ENCODE results near the gene FOXP4.

FOXP4 gene

GRCh38 chr6:41565701-41566100 is 19.5 kb downstream of the FOXP4 start:
- TF ChIP-seq CTCF (IDR thresholded peaks at IDR 0.05; ENCODE audit: low read depth, low read length): no peak
- TF ChIP-seq EZH2phosphoT487 (IDR thresholded peaks at IDR 0.05; ENCODE audit: low read depth): no peak
- Histone ChIP-seq H3K4me1 (ENCODE audit: low read length) (peaks cover 5% of the 10 kb centered on the region), H3K79me2 (ENCODE audit: low read length) (peaks cover 22% of the 10 kb centered on the region), H3K9ac (ENCODE audit: low read length) (no peak overlapping the region), H3K27ac (ENCODE audit: low read length) (no peak overlapping the region), H3K9me3 (ENCODE audit: insufficient read depth, low read length) (no peaks in the 10 kb centered on the region), H4K20me1 (ENCODE audit: insufficient read depth, low read length) (0 out of 2 replicates have a peak, but pooled peaks cover 14% of the 10 kb centered on the region), H2AFZ (ENCODE audit: low read depth, low read length) (no peak overlapping the region), H3K36me3 (replicated peaks; ENCODE audit: low read depth, low read length) (peaks cover 23% of the 10 kb centered on the region), H3K27me3 (ENCODE audit: low read depth, low read length) (no peaks in the 10 kb centered on the region), H3K4me2 (ENCODE audit: low read length) (no peak overlapping the region), H3K4me3 (ENCODE audit: low read length) (no peak overlapping the region)

GRCh38 chr6:41566961-41567360 is 20.8 kb downstream of the FOXP4 start:
- H4K20me1 ChIP-seq (ENCODE audit: insufficient read depth, low read length): 0 out of 2 replicates have a peak, but pooled peaks cover 11% of the 10 kb centered on the region
- TF ChIP-seq CTCF (IDR thresholded peaks at IDR 0.05; ENCODE audit: low read depth, low read length): no peak
- no peak for TF ChIP-seq EZH2phosphoT487 (IDR thresholded peaks at IDR 0.05; ENCODE audit: low read depth)
- H3K4me2 ChIP-seq (ENCODE audit: low read length): no peak overlapping the region
- peaks cover 12% of the 10 kb centered on the region; the same call in 1 of the 2 replicates for H3K79me2 ChIP-seq (ENCODE audit: low read length)
- no peaks in the 10 kb centered on the region for H3K27me3 ChIP-seq (ENCODE audit: low read depth, low read length)
- no peak overlapping the region for H2AFZ ChIP-seq (ENCODE audit: low read depth, low read length)
- peaks cover 27% of the 10 kb centered on the region for H3K36me3 ChIP-seq (replicated peaks; ENCODE audit: low read depth, low read length)
- no peak overlapping the region for H3K4me3 ChIP-seq (ENCODE audit: low read length)
- H3K9ac ChIP-seq (ENCODE audit: low read length): no peak overlapping the region
- H3K4me1 ChIP-seq (ENCODE audit: low read length): peaks cover 4% of the 10 kb centered on the region
- H3K9me3 ChIP-seq (ENCODE audit: insufficient read depth, low read length): no peaks in the 10 kb centered on the region
- no peak overlapping the region for H3K27ac ChIP-seq (ENCODE audit: low read length)

GRCh38 chr6:41567684-41568083 is 21.5 kb downstream of the FOXP4 start:
- Histone ChIP-seq H3K4me1 (ENCODE audit: low read length) (peaks cover 11% of the 10 kb centered on the region), H3K27me3 (ENCODE audit: low read depth, low read length) (no peaks in the 10 kb centered on the region), H3K9ac (ENCODE audit: low read length) (no peak overlapping the region), H3K4me2 (ENCODE audit: low read length) (no peak overlapping the region), H3K9me3 (ENCODE audit: insufficient read depth, low read length) (no peaks in the 10 kb centered on the region), H2AFZ (ENCODE audit: low read depth, low read length) (no peak overlapping the region), H3K36me3 (replicated peaks; ENCODE audit: low read depth, low read length) (peaks cover 27% of the 10 kb centered on the region), H4K20me1 (ENCODE audit: insufficient read depth, low read length) (0 out of 2 replicates have a peak, but pooled peaks cover 6% of the 10 kb centered on the region), H3K27ac (ENCODE audit: low read length) (no peak overlapping the region), H3K4me3 (ENCODE audit: low read length) (no peak overlapping the region), H3K79me2 (ENCODE audit: low read length) (0 out of 2 replicates have a peak, but pooled peaks cover 6% of the 10 kb centered on the region)
- no peak for TF ChIP-seq EZH2phosphoT487 (IDR thresholded peaks at IDR 0.05; ENCODE audit: low read depth)
- no peak for TF ChIP-seq CTCF (IDR thresholded peaks at IDR 0.05; ENCODE audit: low read depth, low read length)

GRCh38 chr6:41568202-41568584 is 22.0 kb downstream of the FOXP4 start:
- TF ChIP-seq EZH2phosphoT487 (IDR thresholded peaks at IDR 0.05; ENCODE audit: low read depth) (no peak), CTCF (IDR thresholded peaks at IDR 0.05; ENCODE audit: low read depth, low read length) (no peak)
- H3K36me3 ChIP-seq (replicated peaks; ENCODE audit: low read depth, low read length): peaks cover 30% of the 10 kb centered on the region
- H2AFZ ChIP-seq (ENCODE audit: low read depth, low read length): no peak overlapping the region
- H3K27ac ChIP-seq (ENCODE audit: low read length): no peak overlapping the region
- H3K79me2 ChIP-seq (ENCODE audit: low read length): peaks cover 4% of the 10 kb centered on the region; the same call in 1 of the 2 replicates
- H3K27me3 ChIP-seq (ENCODE audit: low read depth, low read length): no peaks in the 10 kb centered on the region
- no peak overlapping the region for H3K4me2 ChIP-seq (ENCODE audit: low read length)
- no peak overlapping the region for H3K9ac ChIP-seq (ENCODE audit: low read length)
- no peaks in the 10 kb centered on the region for H3K9me3 ChIP-seq (ENCODE audit: insufficient read depth, low read length)
- H4K20me1 ChIP-seq (ENCODE audit: insufficient read depth, low read length): 0 out of 2 replicates have a peak, but pooled peaks cover under 1% of the 10 kb centered on the region
- H3K4me3 ChIP-seq (ENCODE audit: low read length): no peak overlapping the region
- peaks cover 16% of the 10 kb centered on the region for H3K4me1 ChIP-seq (ENCODE audit: low read length)

All from OCI-LY3 (cell line).